Activated naive CD4-positive, alpha-beta T cell treated with anti-CD3 and anti-CD28 coated beads, Interleukin-2, amount 50 U/mL, for 24 hours (primary cell): ENCODE results near the gene ITGA3.

Experiments
- H3K27ac Mint-ChIP-seq: one replicate; pipeline ENCODE4 v1.8.0; 2021; ENCODE audit warnings: mild to moderate bottlenecking, mixed read lengths
- H3K27me3 Mint-ChIP-seq: one replicate; pipeline ENCODE4 v1.8.0; 2021; ENCODE audit warnings: mixed read lengths
- H3K36me3 Mint-ChIP-seq: one replicate; pipeline ENCODE4 v1.8.0; 2021; ENCODE audit warnings: mixed read lengths
- H3K4me1 Mint-ChIP-seq: one replicate; pipeline ENCODE4 v1.8.0; 2021; ENCODE audit warnings: mixed read lengths
- H3K4me3 Mint-ChIP-seq: one replicate; pipeline ENCODE4 v1.8.0; 2021; ENCODE audit warnings: mild to moderate bottlenecking, mixed read lengths
- H3K9me3 Mint-ChIP-seq: one replicate; pipeline ENCODE4 v1.8.0; 2021; ENCODE audit warnings: mixed read lengths

Gene ITGA3

DNA sequence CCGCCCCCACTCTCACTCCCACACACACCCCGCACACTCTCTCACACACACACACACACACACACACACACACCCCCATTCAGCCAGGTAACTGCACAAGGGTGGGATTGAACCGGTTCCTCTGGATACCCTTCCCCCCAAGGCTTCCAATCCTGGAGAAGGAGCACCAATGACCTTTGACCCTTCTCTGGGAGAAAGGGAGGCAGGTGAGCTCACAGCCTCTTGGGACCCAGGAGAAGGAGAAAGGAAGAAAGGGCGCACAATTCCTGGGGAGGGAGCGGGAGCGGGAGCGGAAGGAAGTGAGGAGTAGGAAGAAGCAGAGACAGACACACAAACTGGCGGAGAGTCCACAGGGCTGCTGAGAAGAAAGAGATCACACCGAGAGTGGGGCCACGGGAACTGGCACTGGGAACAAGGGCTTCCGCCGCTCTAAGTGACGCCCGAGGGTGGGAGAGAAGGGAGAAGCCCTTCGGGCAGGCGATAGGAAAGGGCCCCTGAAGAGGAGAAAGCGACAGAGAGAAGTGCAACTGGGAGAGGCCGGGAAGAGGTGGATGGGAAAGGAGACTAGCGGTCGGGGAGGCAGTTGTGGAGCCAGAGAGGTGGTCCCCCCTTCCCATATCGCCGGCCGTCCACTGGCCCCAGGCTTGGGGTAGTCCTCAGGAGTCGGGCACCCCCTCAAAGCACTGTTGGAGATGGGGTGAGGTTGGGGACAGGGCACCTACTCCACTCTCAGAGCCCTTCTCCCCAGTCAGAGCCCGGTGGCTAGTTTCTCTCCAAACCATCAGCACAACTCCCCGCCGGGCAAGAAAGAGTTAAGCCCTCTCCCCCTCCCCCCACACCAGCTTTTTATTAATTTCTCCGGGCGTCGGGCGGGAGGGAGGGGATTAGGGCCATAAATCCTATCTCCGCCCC, 72.8 kb downstream of the ITGA3 start:
- Mint-ChIP-seq H3K4me1 (peaks cover 27% of the 10 kb centered on the region), H3K27me3 (peaks cover 9% of the 10 kb centered on the region), H3K9me3 (no peaks in the 10 kb centered on the region), H3K36me3 (no peaks in the 10 kb centered on the region), H3K4me3 (peak overlapping the region; percentile 68), H3K27ac (peak overlapping the region; percentile 72)

DNA sequence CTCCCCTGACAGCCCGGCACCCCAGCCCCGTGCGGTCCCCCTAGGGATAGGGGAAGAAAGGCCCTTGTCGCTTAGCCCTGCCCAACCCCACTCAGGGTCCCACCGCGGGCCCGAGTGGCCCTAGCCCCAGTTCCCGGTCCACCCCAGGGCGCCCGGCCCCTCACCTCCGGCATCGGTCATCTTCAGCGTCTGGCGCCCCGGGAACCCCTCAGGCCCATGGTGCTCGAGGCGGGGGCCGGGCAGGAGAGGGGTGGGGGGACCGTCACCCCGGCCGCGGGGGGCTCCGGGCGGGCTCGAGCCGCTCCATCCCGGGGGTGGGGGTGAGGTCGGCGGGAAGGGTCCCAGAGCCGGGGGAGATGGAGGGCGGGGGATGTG, 73.4 kb downstream of the ITGA3 start:
- Mint-ChIP-seq H3K9me3 (no peaks in the 10 kb centered on the region), H3K27me3 (peaks cover 9% of the 10 kb centered on the region), H3K36me3 (peaks cover 2% of the 10 kb centered on the region), H3K27ac (no peak overlapping the region), H3K4me3 (peak overlapping the region; percentile 69), H3K4me1 (peaks cover 27% of the 10 kb centered on the region)

DNA sequence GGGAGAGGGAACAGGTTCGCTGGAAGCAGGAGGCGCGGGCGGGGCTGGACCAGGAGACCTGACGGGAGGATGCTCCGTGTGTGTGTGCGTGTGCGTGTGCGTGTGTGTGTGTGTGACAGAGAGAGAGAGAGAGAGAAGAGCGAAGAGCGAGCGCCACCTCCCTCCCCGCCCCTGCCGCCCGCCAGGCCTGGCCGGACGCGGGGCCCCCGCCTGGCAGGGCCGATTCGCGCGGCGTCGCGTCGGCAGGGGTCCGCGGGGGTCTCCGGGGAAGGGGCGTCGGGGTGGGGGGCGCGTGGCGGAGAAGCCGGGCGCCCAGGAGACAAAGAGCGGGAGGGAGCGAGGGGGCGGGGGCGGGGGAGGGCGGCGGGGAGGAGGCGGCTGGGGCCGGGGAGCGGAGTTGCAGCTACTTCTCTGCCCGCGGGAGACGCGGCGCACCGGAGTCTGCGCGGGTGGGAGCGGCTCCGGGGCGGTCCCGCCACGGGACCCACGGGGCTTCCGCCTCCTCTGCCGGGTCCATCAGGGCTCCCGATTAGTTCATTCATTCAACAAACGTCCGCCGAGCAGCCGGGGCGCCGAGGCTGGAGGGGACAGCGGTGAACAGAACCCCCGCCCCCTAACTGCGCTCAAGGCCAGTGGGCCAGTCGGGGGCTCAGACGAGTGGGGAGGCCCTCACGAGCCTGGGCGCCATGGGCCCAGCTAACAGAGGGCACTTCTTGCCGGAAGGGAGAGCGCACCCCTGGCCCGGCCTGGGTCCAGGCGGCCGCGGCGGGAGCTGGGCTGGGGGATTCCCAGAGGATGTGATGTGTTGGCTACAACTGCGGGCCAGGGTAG, 74.0 kb downstream of the ITGA3 start, which contains the start of gene SAMD14:
Gene SAMD14, minus strand, starts transcription at position 433 of the 831 bp plus-strand sequence. CDS start 5,201 bp downstream, outside the sequence.
- no peak within 1 kb of the TSS for H3K27ac Mint-ChIP-seq

DNA sequence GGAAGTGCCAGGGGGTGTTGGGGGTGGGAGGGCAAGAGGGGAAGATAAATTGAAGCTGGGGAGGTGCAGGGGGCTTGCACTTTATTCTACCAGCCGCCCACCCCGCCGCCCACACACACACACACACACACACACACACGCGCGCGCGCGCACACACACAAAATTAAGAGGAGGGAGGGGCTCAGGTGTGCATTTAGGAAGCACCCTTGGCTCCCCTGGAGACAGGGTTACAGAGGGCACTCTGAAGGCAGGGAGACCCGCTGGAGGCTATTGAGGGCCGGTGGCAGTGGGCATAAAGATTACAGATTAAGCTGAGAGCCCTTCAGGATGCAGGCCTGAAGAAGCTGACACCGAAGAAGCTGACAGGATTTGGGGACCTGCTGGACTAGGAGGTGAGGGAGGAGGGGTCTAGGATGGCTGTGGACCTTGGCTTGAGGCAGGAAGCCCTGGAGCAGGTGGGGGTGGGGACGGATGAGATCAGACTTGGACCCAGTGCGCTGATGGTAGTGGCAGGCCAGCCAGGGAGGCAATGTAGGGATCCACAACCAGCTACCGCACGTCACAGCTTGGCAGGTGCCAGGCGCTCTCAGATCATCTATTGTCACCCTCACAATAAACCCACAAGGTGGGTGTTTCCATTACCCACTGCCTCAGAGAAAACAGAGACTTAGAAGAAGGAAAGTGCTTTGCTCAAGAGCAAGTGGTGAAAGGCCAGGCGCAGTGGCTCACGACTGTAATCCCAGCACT, 74.8 kb downstream of the ITGA3 start:
- H3K36me3 Mint-ChIP-seq, result peaks cover 2% of the 10 kb centered on the region
- peaks cover 27% of the 10 kb centered on the region for H3K4me1 Mint-ChIP-seq
- no peak overlapping the region for H3K27ac Mint-ChIP-seq
- H3K27me3 Mint-ChIP-seq, result peaks cover 9% of the 10 kb centered on the region
- no peaks in the 10 kb centered on the region for H3K9me3 Mint-ChIP-seq
- H3K4me3 Mint-ChIP-seq, result peak overlapping the region; percentile 82

More for the DNA sequence above, 74.0 kb downstream of the ITGA3 start, which contains the start of gene SAMD14:
- peaks cover 27% of the 10 kb centered on the region for H3K4me1 Mint-ChIP-seq
- peaks cover 9% of the 10 kb centered on the region for H3K27me3 Mint-ChIP-seq
- H3K36me3 Mint-ChIP-seq, result peaks cover 2% of the 10 kb centered on the region
- peak within 1 kb of the TSS; percentile 82 for H3K4me3 Mint-ChIP-seq
- no peaks in the 10 kb centered on the region for H3K9me3 Mint-ChIP-seq

GRCh38 chr17:50132104-50132794, 76.3 kb downstream of the ITGA3 start:
- Mint-ChIP-seq H3K4me1 (peaks cover 27% of the 10 kb centered on the region), H3K4me3 (no peak overlapping the region), H3K27me3 (peaks cover 9% of the 10 kb centered on the region), H3K27ac (no peak overlapping the region), H3K9me3 (no peaks in the 10 kb centered on the region), H3K36me3 (peaks cover 5% of the 10 kb centered on the region)

GRCh38 chr17:50133028-50133768, 77.3 kb downstream of the ITGA3 start:
- Mint-ChIP-seq H3K4me3 (no peak overlapping the region), H3K9me3 (no peaks in the 10 kb centered on the region), H3K36me3 (peaks cover 9% of the 10 kb centered on the region), H3K27me3 (peaks cover 9% of the 10 kb centered on the region), H3K4me1 (peaks cover 29% of the 10 kb centered on the region), H3K27ac (no peak overlapping the region)

DNA sequence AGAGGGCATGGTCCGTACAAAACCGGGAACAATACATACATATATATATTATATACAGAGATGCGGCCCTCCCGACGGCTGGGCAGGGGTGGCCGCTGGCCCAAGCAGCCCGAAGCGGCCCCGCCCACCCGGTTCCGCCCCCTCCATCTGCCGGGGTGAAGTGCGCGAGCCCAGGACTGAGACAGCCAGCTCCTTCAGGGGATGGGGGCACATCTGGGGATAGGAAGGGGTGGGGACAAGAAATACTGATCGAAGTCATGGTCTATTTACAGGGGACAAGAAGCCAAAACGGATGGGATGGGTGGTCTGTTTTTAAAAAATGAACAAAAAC, 77.8 kb downstream of the ITGA3 start:
- no peaks in the 10 kb centered on the region for H3K9me3 Mint-ChIP-seq
- no peak overlapping the region for H3K4me3 Mint-ChIP-seq
- H3K27me3 Mint-ChIP-seq, result peaks cover 6% of the 10 kb centered on the region
- no peak overlapping the region for H3K27ac Mint-ChIP-seq
- peaks cover 12% of the 10 kb centered on the region for H3K36me3 Mint-ChIP-seq
- H3K4me1 Mint-ChIP-seq, result peaks cover 27% of the 10 kb centered on the region

- Mint-ChIP-seq H3K27me3 (peaks cover 5% of the 10 kb centered on the region), H3K36me3 (peaks cover 12% of the 10 kb centered on the region), H3K27ac (no peak overlapping the region), H3K9me3 (no peaks in the 10 kb centered on the region), H3K4me3 (no peak overlapping the region), H3K4me1 (peaks cover 25% of the 10 kb centered on the region)
Observed at GRCh38 chr17:50134206-50135110, 78.5 kb downstream of the ITGA3 start.

DNA sequence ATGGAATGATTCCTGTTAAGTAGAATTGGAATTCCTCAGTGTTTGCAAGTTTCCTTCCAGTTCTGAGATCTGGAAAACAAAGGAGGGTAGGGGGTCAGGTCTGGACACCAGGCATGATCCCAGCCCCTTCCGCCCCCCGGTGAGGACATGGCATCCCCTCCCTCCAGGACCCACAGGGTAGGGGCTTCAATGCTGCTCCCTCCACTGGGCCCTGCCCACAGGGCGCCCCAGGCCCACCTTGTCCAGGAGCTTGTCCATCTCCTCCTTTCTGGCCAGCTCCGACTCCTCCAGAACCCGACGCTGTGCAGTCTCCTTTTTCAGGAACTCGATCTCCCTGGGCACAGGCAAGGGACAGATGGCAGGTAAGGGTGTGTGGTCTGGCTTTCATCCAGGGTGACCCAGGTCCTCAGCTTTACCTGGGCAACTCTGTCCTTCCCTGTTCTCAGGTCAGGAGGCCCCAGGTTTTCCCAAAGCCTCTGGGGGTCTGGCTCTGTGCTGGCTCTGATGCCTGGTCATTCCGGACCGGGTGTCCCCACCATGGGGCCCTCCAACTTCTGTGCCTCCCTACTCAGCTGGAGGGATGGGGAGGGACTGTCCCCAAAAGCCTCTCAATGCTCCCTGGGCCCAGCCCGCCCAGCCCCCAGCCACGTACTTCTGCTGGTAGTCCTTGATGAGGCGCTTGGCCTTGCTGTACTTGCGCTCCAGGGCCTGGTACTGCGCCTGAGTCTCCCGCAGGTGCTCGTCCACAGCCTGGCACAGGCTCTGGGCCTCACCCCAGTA, 79.6 kb downstream of the ITGA3 start:
- no peak overlapping the region for H3K4me3 Mint-ChIP-seq
- no peaks in the 10 kb centered on the region for H3K9me3 Mint-ChIP-seq
- H3K4me1 Mint-ChIP-seq, result peaks cover 34% of the 10 kb centered on the region
- no peak overlapping the region for H3K27ac Mint-ChIP-seq
- peaks cover 16% of the 10 kb centered on the region for H3K36me3 Mint-ChIP-seq
- peaks cover 5% of the 10 kb centered on the region for H3K27me3 Mint-ChIP-seq

GRCh38 chr17:50136096-50136687, 80.3 kb downstream of the ITGA3 start:
- H3K27me3 Mint-ChIP-seq, result peaks cover 1% of the 10 kb centered on the region
- H3K9me3 Mint-ChIP-seq, result no peaks in the 10 kb centered on the region
- H3K4me1 Mint-ChIP-seq, result peaks cover 34% of the 10 kb centered on the region
- H3K27ac Mint-ChIP-seq, result no peak overlapping the region
- no peak overlapping the region for H3K4me3 Mint-ChIP-seq
- H3K36me3 Mint-ChIP-seq, result peaks cover 16% of the 10 kb centered on the region

- peaks cover 34% of the 10 kb centered on the region for H3K4me1 Mint-ChIP-seq
- no peaks in the 10 kb centered on the region for H3K27me3 Mint-ChIP-seq
- H3K27ac Mint-ChIP-seq, result peak overlapping the region; percentile 68
- no peaks in the 10 kb centered on the region for H3K9me3 Mint-ChIP-seq
- no peak overlapping the region for H3K4me3 Mint-ChIP-seq
- H3K36me3 Mint-ChIP-seq, result peaks cover 20% of the 10 kb centered on the region
Observed at GRCh38 chr17:50137042-50137441, 81.1 kb downstream of the ITGA3 start.

DNA sequence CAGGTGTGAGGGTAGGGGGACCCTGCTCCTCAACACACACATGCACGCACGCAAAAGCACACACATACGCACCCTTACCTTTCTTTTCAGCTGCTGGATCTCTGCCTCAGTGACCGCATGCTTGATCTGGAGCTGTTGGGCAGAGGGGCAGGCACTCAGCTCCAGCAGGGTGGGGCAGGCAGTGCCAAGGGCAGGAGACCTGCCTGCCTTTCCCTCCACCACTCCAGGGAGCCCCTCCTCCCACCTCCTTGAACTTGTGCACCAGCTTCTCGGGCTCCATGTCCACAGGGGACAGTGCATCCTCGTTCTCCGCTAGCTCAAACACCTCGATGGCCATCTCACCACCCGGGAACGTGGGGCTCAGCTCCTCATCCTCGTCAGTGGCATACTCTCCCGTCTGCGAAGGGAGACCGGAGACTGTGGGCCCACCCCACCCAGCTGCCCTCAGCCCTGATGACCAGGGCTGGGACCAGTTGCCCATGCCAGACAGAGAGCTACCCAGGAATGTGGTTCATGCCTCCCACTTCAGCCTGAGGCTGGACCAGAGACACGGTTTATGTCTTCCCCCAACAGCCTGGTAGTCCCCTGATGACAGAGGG, 83.4 kb downstream of the ITGA3 start:
- H3K4me1 Mint-ChIP-seq, result peaks cover 51% of the 10 kb centered on the region
- no peaks in the 10 kb centered on the region for H3K9me3 Mint-ChIP-seq
- no peak overlapping the region for H3K27ac Mint-ChIP-seq
- H3K27me3 Mint-ChIP-seq, result no peaks in the 10 kb centered on the region
- H3K36me3 Mint-ChIP-seq, result peaks cover 20% of the 10 kb centered on the region
- no peak overlapping the region for H3K4me3 Mint-ChIP-seq
